Colonic mucosa (tissue), 4 donors: ENCODE data around the gene PDZRN3. TPM values are rescaled to one million over a fixed set of nuclear protein-coding genes. Genes with fewer than 3 reads are reported as not detected.

ENCODE experiments used
- DNase-seq: peaks from one replicate; pipeline ENCODE4 v3.0.0-alpha.2; 2020
- H3K27ac ChIP-seq: fragments of 200-600 bp; one replicate; pipeline ENCODE4 v1.8.0; 2021
- H3K27me3 ChIP-seq: fragments of 200-600 bp; one replicate; pipeline ENCODE4 v1.8.0; 2021
- H3K36me3 ChIP-seq: fragments of 200-600 bp; one replicate; pipeline ENCODE4 v1.8.0; 2021
- H3K4me1 ChIP-seq: fragments of 200-600 bp; one replicate; pipeline ENCODE4 v1.8.0; 2021; ENCODE audit warnings: mild to moderate bottlenecking
- H3K4me3 ChIP-seq: fragments of 200-600 bp; one replicate; pipeline ENCODE4 v1.8.0; 2021
- H3K9ac ChIP-seq, 2 donors: one replicate each; pipeline ENCODE4 v1.7.0; 2013; ENCODE audit warnings: control low read depth in 2 of 2, low read depth in 2 of 2, low read length in 2 of 2
- H3K9me3 ChIP-seq: fragments of 200-600 bp; one replicate; pipeline ENCODE4 v1.8.0; 2021
- intact Hi-C: fragments of 100-400 bp; cut with DNase I; formaldehyde crosslinking; loops from one replicate; pipeline ENCODE4 v1.14.1; 2022
- total RNA-seq, 2 donors: library from RNA; stranded (reverse); fragmentation: NEBNext Ultra II Directional in 1 of 2; extraction: Animal tissue kit (Norgen Biotek cat#: 25700) in 1 of 2; gene quantifications; one replicate each; pipeline ENCODE4 v1.2.1, GENCODE V29; 2021
- TF ChIP-seq, protein P1 (sequence below): fragments of 200-600 bp; IDR thresholded peaks from one replicate; pipeline ENCODE4 v1.8.0; 2022; ENCODE audit warnings: antibody characterized with exemption, mild to moderate bottlenecking
- donor health status: healthy.
- donor health status: DM: no; HTN: no; CAD: no.
- donor health status: DM: no; HTN: no; CAD: no.

The PDZRN3 gene
- 10 to 100 TPM; 13.6 to 19.1 TPM for total RNA-seq

DNA sequence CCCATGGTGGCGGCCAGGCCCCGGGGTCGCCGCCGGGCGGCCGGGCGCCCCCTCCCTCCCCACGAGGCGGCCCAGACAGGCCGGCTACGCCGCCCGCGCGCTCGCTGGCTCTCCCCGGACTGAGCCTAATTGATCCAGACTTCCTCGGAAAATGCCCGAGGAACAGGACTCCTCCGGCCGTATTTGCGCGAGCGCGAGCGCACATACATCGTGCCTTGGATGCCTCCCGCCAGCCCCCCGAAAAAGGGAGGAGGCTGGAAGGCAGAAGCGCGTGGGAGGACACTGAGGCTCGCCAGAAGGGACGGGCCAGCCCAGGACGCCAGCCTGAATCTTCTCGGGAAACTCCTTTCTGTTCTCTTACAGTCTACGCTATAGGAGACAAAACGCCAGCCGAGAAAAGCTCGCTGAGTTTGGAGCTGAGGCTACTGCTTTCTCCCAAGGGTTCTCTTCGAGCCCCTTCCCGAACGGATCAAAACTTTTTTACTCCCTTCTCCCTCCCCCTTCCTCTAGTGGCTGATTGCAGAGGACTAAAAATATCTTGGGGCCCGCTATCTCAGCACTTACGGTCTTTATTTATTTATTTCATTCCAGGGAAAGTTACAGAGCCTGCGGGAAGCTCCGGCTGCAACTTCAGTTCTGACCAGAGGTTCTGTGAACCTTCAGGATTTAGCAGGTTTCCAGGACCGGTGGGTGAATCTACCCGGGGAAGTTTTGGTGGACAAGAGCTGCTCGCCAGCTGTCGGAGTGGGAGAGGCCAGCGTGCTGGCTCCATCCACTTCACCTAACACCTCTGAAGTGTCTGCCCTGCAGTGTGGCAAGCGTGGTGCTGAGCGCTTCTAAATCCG lies at the start of gene PDZRN3:
Gene PDZRN3 (minus strand): TSS at position 121 of the 845 bp plus-strand sequence.
- TF ChIP-seq, protein P1, sequence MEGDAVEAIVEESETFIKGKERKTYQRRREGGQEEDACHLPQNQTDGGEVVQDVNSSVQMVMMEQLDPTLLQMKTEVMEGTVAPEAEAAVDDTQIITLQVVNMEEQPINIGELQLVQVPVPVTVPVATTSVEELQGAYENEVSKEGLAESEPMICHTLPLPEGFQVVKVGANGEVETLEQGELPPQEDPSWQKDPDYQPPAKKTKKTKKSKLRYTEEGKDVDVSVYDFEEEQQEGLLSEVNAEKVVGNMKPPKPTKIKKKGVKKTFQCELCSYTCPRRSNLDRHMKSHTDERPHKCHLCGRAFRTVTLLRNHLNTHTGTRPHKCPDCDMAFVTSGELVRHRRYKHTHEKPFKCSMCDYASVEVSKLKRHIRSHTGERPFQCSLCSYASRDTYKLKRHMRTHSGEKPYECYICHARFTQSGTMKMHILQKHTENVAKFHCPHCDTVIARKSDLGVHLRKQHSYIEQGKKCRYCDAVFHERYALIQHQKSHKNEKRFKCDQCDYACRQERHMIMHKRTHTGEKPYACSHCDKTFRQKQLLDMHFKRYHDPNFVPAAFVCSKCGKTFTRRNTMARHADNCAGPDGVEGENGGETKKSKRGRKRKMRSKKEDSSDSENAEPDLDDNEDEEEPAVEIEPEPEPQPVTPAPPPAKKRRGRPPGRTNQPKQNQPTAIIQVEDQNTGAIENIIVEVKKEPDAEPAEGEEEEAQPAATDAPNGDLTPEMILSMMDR = no peak
- Histone ChIP-seq H3K9me3 (no peaks in the 10 kb centered on the region), H3K4me1 (no peaks in the 10 kb centered on the region), H3K27ac (peak within 1 kb of the TSS; percentile 56), H3K36me3 (no peaks in the 10 kb centered on the region), H3K4me3 (peak within 1 kb of the TSS; percentile 44), H3K27me3 (no peaks in the 10 kb centered on the region), H3K9ac (peak within 1 kb of the TSS; percentile 62 to 70)
- intact Hi-C loops = loop anchor here (5.0 to 10.0 kb wide), 3 partner anchors 118 to 530 kb away; no protein-coding TSS in a partner anchor
- DNase-seq = peak; percentile 84

DNA sequence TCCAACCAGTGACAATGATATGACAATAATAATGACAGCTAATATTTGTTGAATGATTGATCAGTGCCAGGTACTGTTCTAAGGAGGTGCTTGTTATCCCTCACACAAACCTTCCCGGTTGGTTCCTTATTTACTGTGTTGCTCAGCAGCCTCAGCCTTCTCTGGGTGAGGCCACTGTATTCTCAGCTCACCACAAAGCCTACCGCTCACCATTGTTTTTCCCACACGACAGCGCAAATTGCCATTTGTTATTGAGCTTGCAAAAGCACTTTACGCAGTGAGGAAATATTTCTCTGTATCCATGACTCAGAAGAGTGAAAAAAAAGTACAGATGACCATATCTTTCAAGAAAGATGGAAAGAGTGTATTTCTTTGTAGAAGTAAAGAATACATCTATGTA lies 49.5 kb upstream of the PDZRN3 start:
- Histone ChIP-seq H3K9ac (no peak overlapping the region), H3K9me3 (no peaks in the 10 kb centered on the region), H3K4me3 (no peak overlapping the region), H3K4me1 (no peaks in the 10 kb centered on the region), H3K27ac (no peak overlapping the region), H3K36me3 (no peaks in the 10 kb centered on the region), H3K27me3 (no peaks in the 10 kb centered on the region)
- DNase-seq = no peak
- TF ChIP-seq, protein P1 = no peak
- intact Hi-C loops = no loop called here

DNA sequence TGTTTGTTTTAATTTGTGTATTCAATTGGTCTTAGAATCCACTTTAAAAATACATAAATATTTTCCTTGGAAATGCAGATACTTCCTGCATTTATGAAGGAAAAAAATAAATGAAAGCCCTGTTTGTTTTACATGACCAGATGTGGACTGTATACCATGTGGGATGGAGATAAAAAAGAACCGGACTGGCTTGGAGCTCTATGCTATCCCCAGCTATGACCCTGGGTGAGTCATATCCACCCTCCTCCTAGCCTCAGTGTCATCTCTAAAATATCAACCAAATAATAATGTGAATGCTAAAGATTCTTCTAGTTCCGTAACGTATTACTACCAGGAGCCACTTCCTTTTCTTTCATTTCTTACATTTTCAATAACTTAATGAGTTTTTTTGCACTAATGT lies 44.5 kb upstream of the PDZRN3 start:
- H3K9me3 ChIP-seq = no peaks in the 10 kb centered on the region
- no peak overlapping the region for H3K27ac ChIP-seq
- no peak overlapping the region for H3K9ac ChIP-seq
- no peak for DNase-seq
- H3K36me3 ChIP-seq = no peaks in the 10 kb centered on the region
- H3K4me1 ChIP-seq = no peaks in the 10 kb centered on the region
- intact Hi-C loops = no loop called here
- no peak overlapping the region for H3K4me3 ChIP-seq
- no peaks in the 10 kb centered on the region for H3K27me3 ChIP-seq
- TF ChIP-seq, protein P1 = no peak

DNA sequence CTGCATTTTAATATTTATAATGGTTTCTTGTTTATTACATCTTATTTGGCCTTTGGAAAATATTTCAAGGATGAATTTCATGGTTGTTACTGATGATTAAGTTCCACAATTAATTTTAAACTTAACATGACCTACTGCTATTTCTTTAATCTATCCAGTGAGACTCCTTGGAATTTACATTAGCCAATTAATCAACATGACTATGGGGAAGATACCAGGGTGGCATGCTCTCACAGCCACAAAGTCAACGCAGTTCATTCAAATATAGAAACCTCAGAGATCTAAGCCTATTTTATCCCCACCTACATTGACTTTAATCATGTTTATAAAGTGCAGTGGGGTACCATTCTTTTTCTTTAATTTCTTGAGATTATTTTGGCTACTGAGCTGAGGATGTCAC lies 43.6 kb upstream of the PDZRN3 start:
- no peaks in the 10 kb centered on the region for H3K27me3 ChIP-seq
- H3K27ac ChIP-seq = no peak overlapping the region
- no peaks in the 10 kb centered on the region for H3K9me3 ChIP-seq
- no peaks in the 10 kb centered on the region for H3K4me1 ChIP-seq
- H3K36me3 ChIP-seq = no peaks in the 10 kb centered on the region
- intact Hi-C loops = no loop called here
- no peak overlapping the region for H3K9ac ChIP-seq
- TF ChIP-seq, protein P1 = no peak
- H3K4me3 ChIP-seq = no peak overlapping the region
- DNase-seq = no peak

DNA sequence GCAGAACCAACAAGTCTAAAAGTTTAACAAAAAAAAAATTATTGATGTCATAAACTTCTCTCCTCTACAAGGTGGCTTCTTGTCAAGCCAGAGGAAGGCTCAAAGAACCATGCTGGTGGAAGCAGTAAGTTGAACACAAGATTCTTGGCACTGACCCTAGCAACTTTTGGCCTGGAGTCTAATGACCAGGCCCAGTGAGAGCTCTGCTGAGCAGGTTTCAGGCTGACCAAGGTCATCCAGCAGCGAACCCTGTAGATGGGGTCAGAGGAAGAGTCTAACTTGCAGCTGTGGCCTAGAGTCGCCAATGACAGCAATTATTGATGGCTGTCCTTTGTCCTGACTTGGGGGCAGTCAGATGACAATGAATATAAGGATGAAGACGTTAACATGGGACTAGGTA lies 43.1 kb upstream of the PDZRN3 start:
- no peak overlapping the region for H3K27ac ChIP-seq
- no peak for DNase-seq
- no peaks in the 10 kb centered on the region for H3K36me3 ChIP-seq
- no peaks in the 10 kb centered on the region for H3K4me1 ChIP-seq
- no peak overlapping the region for H3K4me3 ChIP-seq
- TF ChIP-seq, protein P1 = no peak
- no peaks in the 10 kb centered on the region for H3K9me3 ChIP-seq
- H3K9ac ChIP-seq = no peak overlapping the region
- intact Hi-C loops = no loop called here
- no peaks in the 10 kb centered on the region for H3K27me3 ChIP-seq
